CD14-positive monocyte (primary cell): Measurements from ENCODE around the gene SBF2. TPM values are rescaled to one million over a fixed set of nuclear protein-coding genes. Genes with fewer than 3 reads are reported as not detected.

ENCODE experiments used
- DNase-seq, 3 donors: peaks; one replicate each; pipeline ENCODE4 v3.0.0-alpha.2; 2011 to 2022
- H2AFZ ChIP-seq: 2 replicates; pipeline ENCODE4 v1.6.0; 2012; ENCODE audit warnings: mild to moderate bottlenecking, low read depth, low read length, inconsistent platforms; ENCODE audit not compliant: insufficient read depth, poor library complexity, severe bottlenecking
- H3K27ac ChIP-seq, 2 donors: 1 replicate in 1 of 2; 2 replicates in 1 of 2; pipeline ENCODE4 v1.5.1; 2012 to 2013; ENCODE audit warnings: low read length in 2 of 2, control low read depth in 1 of 2, inconsistent platforms in 1 of 2, low read depth in 1 of 2, mild to moderate bottlenecking in 1 of 2
- H3K27me3 ChIP-seq, 2 donors: one replicate each; pipeline versions ENCODE4 v1.6.0 to v1.6.1; 2011 to 2013; ENCODE audit warnings: low read length in 2 of 2; ENCODE audit not compliant: control insufficient read depth in 2 of 2, insufficient read depth in 2 of 2
- H3K36me3 ChIP-seq, 2 donors: replicated peaks in 1 of 2; 1 replicate in 1 of 2; 2 replicates in 1 of 2; pipeline versions ENCODE4 v1.5.1 to v1.6.1; 2012 to 2013; ENCODE audit warnings: low read length in 2 of 2, control low read depth in 1 of 2, inconsistent platforms in 1 of 2, mild to moderate bottlenecking in 1 of 2; ENCODE audit not compliant: insufficient read depth in 2 of 2, control insufficient read depth in 1 of 2
- H3K4me1 ChIP-seq, 2 donors: 1 replicate in 1 of 2; 2 replicates in 1 of 2; pipeline versions ENCODE4 v1.5.1 to v1.6.1; 2012 to 2013; ENCODE audit warnings: low read length in 2 of 2, control low read depth in 1 of 2, inconsistent platforms in 1 of 2, mild to moderate bottlenecking in 1 of 2, moderate library complexity in 1 of 2; ENCODE audit not compliant: insufficient read depth in 2 of 2, control insufficient read depth in 1 of 2
- H3K4me2 ChIP-seq: replicated peaks from 2 replicates; pipeline ENCODE3; 2012; ENCODE audit warnings: low read length, moderate library complexity, mild to moderate bottlenecking; ENCODE audit not compliant: poor library complexity, severe bottlenecking; ENCODE audit errors: extremely low read depth
- H3K4me3 ChIP-seq, 3 experiments: fragments of 200-600 bp in 1 of 3; sonication (generic) in 1 of 3; replicated peaks in 1 of 3; 1 replicate in 2 of 3; 2 replicates in 1 of 3; pipeline ENCODE4 v1.5.1; 2011 to 2013; ENCODE audit warnings: low read length in 3 of 3, mild to moderate bottlenecking in 3 of 3, control low read depth in 2 of 3, low read depth in 2 of 3, inconsistent platforms in 1 of 3, moderate library complexity in 1 of 3
- H3K79me2 ChIP-seq: 2 replicates; pipeline ENCODE4 v1.6.0; 2012; ENCODE audit warnings: mild to moderate bottlenecking, control low read depth, inconsistent platforms, low read length, moderate library complexity; ENCODE audit not compliant: insufficient read depth
- H3K9ac ChIP-seq: 2 replicates; pipeline ENCODE4 v1.6.0; 2017; ENCODE audit warnings: low read length, mild to moderate bottlenecking; ENCODE audit not compliant: insufficient read depth, poor library complexity, severe bottlenecking
- H3K9me3 ChIP-seq, 2 donors: replicated peaks in 1 of 2; 1 replicate in 1 of 2; 2 replicates in 1 of 2; pipeline versions ENCODE4 v1.5.1 to v1.6.1; 2012 to 2013; ENCODE audit warnings: low read length in 2 of 2, control low read depth in 1 of 2; ENCODE audit not compliant: control insufficient read depth in 1 of 2, insufficient read depth in 1 of 2
- H4K20me1 ChIP-seq: 2 replicates; pipeline ENCODE4 v1.6.0; 2012; ENCODE audit warnings: mild to moderate bottlenecking, low read length, control low read depth, moderate library complexity; ENCODE audit not compliant: insufficient read depth
- H3K27ac Mint-ChIP-seq, 7 donors: one replicate each; pipeline ENCODE4 v1.8.0; 2020; ENCODE audit warnings: mild to moderate bottlenecking in 7 of 7, mixed read lengths in 7 of 7, moderate library complexity in 6 of 7, inconsistent platforms in 2 of 7
- H3K27me3 Mint-ChIP-seq, 3 donors: one replicate each; pipeline ENCODE4 v1.8.0; 2021 to 2022; ENCODE audit warnings: low read depth in 3 of 3, mild to moderate bottlenecking in 3 of 3, mixed read lengths in 3 of 3, moderate library complexity in 3 of 3, inconsistent platforms in 1 of 3
- H3K36me3 Mint-ChIP-seq, 2 donors: one replicate each; pipeline ENCODE4 v1.8.0; 2020; ENCODE audit warnings: mixed read lengths in 2 of 2, inconsistent platforms in 1 of 2, mild to moderate bottlenecking in 1 of 2
- H3K4me1 Mint-ChIP-seq: one replicate; pipeline ENCODE4 v1.8.0; 2020; ENCODE audit warnings: mild to moderate bottlenecking, mixed read lengths
- H3K4me3 Mint-ChIP-seq, 2 donors: one replicate each; pipeline ENCODE4 v1.8.0; 2020; ENCODE audit warnings: mild to moderate bottlenecking in 2 of 2, mixed read lengths in 2 of 2, moderate library complexity in 1 of 2
- H3K9me3 Mint-ChIP-seq, 7 donors: one replicate each; pipeline ENCODE4 v1.8.0; 2020 to 2022; ENCODE audit warnings: mixed read lengths in 7 of 7, mild to moderate bottlenecking in 6 of 7, moderate library complexity in 6 of 7, inconsistent platforms in 2 of 7
- CTCF ChIP-seq: fragments of 200-600 bp; IDR thresholded peaks from one replicate; pipeline ENCODE4 v1.8.0; 2022; ENCODE audit warnings: antibody characterized with exemption, mild to moderate bottlenecking
- WGBS: methylation state at CpG from one replicate; pipeline ENCODE4 v1.1.5; 2013; ENCODE audit warnings: missing lambda C conversion rate; ENCODE audit not compliant: insufficient coverage; 5-methylcytosine and 5-hydroxymethylcytosine counted together
- intact Hi-C, 2 donors: fragments of 100-400 bp; cut with micrococcal nuclease; formaldehyde crosslinking; loops; one replicate each; pipeline versions ENCODE4 v1.15.0 to v1.15.1; 2023
- polyA plus RNA-seq, 3 donors: library from polyadenylated mRNA; depleted of rRNA in 1 of 3; unstranded in 2 of 3; stranded (reverse) in 1 of 3; fragments of 300-500 nt in 2 of 3; fragments of >200 nt in 1 of 3; fragmentation: Illumina TruSeq in 2 of 3; gene quantifications; 1 replicate in 2 of 3; 2 replicates in 1 of 3; pipeline ENCODE4 v1.2.3, GENCODE V29; 2012 to 2021

SBF2 gene
- polyA plus RNA-seq, 3 donors, result 8.9 to 30.7 (median 16.4) TPM

DNA sequence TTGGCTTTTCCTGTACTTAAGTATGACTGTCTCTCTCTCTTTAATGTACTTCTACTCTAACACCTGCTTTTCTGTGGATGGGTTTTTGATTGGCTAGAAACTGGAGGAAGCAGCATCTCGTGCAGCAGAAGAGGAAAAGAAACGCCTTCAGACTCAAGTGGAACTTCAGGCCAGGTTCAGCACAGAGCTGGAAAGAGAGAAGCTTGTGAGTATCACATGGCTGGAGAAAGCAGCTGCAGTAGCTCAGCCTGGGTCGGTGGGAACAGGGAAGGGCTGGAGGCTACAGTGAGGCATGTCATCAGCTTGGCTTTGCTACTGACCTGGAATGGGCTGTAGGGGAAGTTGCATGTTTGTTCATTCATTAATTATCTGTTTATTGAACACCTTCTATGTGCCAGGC lies 555.9 kb downstream of the SBF2 start:
- H3K36me3 Mint-ChIP-seq, result peaks cover 59 to 85% of the 10 kb centered on the region in 2 donors
- DNase-seq, result no peak
- H3K4me3 Mint-ChIP-seq, result no peak overlapping the region
- H3K36me3 ChIP-seq, result peaks cover 40 to 87% of the 10 kb centered on the region in 2 donors
- H3K4me1 ChIP-seq, result peaks cover 0 to 6% of the 10 kb centered on the region in 2 donors
- H2AFZ ChIP-seq, result no peak overlapping the region
- H3K9ac ChIP-seq, result no peak overlapping the region
- H3K9me3 ChIP-seq, result no peaks in the 10 kb centered on the region
- H4K20me1 ChIP-seq, result peaks cover 4% of the 10 kb centered on the region
- H3K9me3 Mint-ChIP-seq, result peaks cover 0 to 13% (median 6%) of the 10 kb centered on the region in 7 donors
- H3K27ac ChIP-seq, result peak overlapping the region in 1 of 2 donors; percentile 51
- no peak overlapping the region for H3K4me3 ChIP-seq
- H3K27ac Mint-ChIP-seq, result peak overlapping the region in 4 of 7 donors; percentile 18 to 86 (median 40)
- H3K4me1 Mint-ChIP-seq, result peaks cover 13% of the 10 kb centered on the region
- H3K27me3 Mint-ChIP-seq, result no peaks in the 10 kb centered on the region
- no peak for TF ChIP-seq CTCF
- intact Hi-C loops, result no loop called here
- no peaks in the 10 kb centered on the region for H3K79me2 ChIP-seq
- 7% methylated on average over 2 of the region's 3 CpGs for WGBS
- H3K27me3 ChIP-seq, result no peaks in the 10 kb centered on the region
- no peak overlapping the region for H3K4me2 ChIP-seq

DNA sequence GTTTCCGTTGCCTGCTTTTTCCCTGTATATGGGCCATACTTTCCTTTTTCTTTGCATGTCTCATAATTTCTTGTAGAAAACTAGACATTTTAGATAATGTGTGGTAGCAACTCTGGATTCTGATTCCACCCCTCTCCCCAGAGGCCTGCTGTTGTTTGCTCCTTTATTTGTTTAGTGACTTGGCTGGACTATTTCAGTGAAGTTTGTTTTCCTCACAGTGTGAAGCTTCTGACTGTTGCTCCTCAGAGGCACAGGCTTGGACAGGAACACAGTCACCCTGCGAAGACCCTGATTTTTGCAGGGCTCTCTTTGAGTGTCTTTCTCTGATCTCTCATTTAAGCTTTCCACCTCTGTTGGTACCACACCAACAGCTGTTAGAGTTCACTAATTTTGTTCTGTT lies 557.7 kb downstream of the SBF2 start:
- H3K9me3 ChIP-seq, result no peaks in the 10 kb centered on the region
- no peaks in the 10 kb centered on the region for H3K27me3 ChIP-seq
- peaks cover 17% of the 10 kb centered on the region for H3K4me1 Mint-ChIP-seq
- H3K79me2 ChIP-seq, result no peaks in the 10 kb centered on the region
- 100% methylated on average over 1 of the region's 2 CpGs for WGBS
- intact Hi-C loops, result no loop called here
- H3K9ac ChIP-seq, result no peak overlapping the region
- peak overlapping the region in 1 of 7 donors; percentile 33 for H3K27ac Mint-ChIP-seq
- peaks cover 4% of the 10 kb centered on the region for H4K20me1 ChIP-seq
- no peak overlapping the region for H2AFZ ChIP-seq
- no peak overlapping the region for H3K4me3 ChIP-seq
- no peak for DNase-seq
- H3K36me3 ChIP-seq, result peaks cover 37 to 88% of the 10 kb centered on the region in 2 donors
- no peaks in the 10 kb centered on the region for H3K27me3 Mint-ChIP-seq
- no peak overlapping the region for H3K4me2 ChIP-seq
- peaks cover 0 to 6% of the 10 kb centered on the region in 2 donors for H3K4me1 ChIP-seq
- H3K36me3 Mint-ChIP-seq, result peaks cover 62 to 86% of the 10 kb centered on the region in 2 donors
- H3K4me3 Mint-ChIP-seq, result no peak overlapping the region
- H3K27ac ChIP-seq, result no peak overlapping the region
- H3K9me3 Mint-ChIP-seq, result peaks cover 0 to 13% (median 6%) of the 10 kb centered on the region in 7 donors
- no peak for TF ChIP-seq CTCF
